Measurements from ENCODE around the gene MICAL2.

MICAL2 gene, protein sequence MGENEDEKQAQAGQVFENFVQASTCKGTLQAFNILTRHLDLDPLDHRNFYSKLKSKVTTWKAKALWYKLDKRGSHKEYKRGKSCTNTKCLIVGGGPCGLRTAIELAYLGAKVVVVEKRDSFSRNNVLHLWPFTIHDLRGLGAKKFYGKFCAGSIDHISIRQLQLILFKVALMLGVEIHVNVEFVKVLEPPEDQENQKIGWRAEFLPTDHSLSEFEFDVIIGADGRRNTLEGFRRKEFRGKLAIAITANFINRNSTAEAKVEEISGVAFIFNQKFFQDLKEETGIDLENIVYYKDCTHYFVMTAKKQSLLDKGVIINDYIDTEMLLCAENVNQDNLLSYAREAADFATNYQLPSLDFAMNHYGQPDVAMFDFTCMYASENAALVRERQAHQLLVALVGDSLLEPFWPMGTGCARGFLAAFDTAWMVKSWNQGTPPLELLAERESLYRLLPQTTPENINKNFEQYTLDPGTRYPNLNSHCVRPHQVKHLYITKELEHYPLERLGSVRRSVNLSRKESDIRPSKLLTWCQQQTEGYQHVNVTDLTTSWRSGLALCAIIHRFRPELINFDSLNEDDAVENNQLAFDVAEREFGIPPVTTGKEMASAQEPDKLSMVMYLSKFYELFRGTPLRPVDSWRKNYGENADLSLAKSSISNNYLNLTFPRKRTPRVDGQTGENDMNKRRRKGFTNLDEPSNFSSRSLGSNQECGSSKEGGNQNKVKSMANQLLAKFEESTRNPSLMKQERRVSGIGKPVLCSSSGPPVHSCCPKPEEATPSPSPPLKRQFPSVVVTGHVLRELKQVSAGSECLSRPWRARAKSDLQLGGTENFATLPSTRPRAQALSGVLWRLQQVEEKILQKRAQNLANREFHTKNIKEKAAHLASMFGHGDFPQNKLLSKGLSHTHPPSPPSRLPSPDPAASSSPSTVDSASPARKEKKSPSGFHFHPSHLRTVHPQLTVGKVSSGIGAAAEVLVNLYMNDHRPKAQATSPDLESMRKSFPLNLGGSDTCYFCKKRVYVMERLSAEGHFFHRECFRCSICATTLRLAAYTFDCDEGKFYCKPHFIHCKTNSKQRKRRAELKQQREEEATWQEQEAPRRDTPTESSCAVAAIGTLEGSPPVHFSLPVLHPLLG

GRCh38 chr11:12110201-12110713 is at the start of gene MICAL2:
Gene MICAL2 (plus strand): TSS chr11:12110590. CDS start chr11:12162156, 51,566 bp downstream.
- in situ Hi-C loops (cut with MboI; ENCODE audit: low sequenced_read_pairs): no loop called here

GRCh38 chr11:12061851-12062560 is 48.4 kb upstream of the MICAL2 start:
- in situ Hi-C loops (cut with MboI; ENCODE audit: low sequenced_read_pairs): no loop called here

- in situ Hi-C loops (cut with MboI; ENCODE audit: low sequenced_read_pairs): no loop called here
Measured at GRCh38 chr11:12063251-12063650, 47.1 kb upstream of the MICAL2 start.

GRCh38 chr11:12064136-12064953 is 46.0 kb upstream of the MICAL2 start:
- in situ Hi-C loops (cut with MboI; ENCODE audit: low sequenced_read_pairs): no loop called here

- in situ Hi-C loops (cut with MboI; ENCODE audit: low sequenced_read_pairs): no loop called here
Measured at GRCh38 chr11:12064954-12065280, 45.5 kb upstream of the MICAL2 start.

- in situ Hi-C loops (cut with MboI; ENCODE audit: low sequenced_read_pairs): no loop called here
Measured at GRCh38 chr11:12066056-12066798, 44.2 kb upstream of the MICAL2 start.

GRCh38 chr11:12066799-12067508 is 43.4 kb upstream of the MICAL2 start:
- in situ Hi-C loops (cut with MboI; ENCODE audit: low sequenced_read_pairs): no loop called here

GRCh38 chr11:12067796-12068357 is 42.5 kb upstream of the MICAL2 start:
- in situ Hi-C loops (cut with MboI; ENCODE audit: low sequenced_read_pairs): no loop called here

GRCh38 chr11:12069066-12069676 is 41.2 kb upstream of the MICAL2 start:
- in situ Hi-C loops (cut with MboI; ENCODE audit: low sequenced_read_pairs): no loop called here

DNA sequence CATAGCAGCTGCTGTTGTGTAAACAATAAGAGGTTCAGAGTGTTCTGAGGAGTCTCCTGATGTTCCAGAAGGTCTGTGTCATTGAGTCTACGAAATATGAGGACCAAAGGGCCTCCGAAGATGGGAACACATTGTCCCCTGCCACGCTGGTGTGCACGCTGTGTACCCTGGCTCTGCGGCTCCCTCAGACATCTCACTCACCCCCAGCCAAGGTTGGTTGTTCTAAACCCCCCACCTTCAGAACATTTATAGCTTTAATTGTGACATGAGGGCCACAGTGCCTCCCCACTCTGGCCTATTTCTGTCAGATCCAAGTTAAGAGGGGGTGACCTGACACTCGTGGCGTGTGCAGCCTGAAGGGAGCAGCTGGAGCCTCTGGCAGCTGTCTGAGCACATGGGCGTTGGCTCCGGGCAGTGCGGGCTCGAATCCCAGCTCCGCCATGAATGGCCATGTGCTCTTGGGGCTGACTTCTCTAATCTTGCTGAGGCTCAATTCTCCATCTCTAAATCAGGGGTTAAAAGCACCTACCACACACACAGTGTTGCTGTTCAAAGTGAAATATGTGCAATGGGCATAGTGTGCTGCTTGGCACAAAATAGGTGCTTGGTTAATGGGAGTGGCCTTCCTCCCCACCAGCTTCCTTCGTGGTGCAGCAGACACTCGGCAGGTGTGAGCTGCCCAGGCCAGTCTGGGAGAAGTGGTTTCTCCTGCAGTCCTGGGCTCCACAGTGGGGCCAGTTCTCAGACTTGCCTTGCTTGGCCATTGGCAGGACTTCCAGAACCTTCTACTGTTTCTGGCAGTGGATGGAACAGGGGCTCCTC is 39.7 kb upstream of the MICAL2 start:
- in situ Hi-C loops (cut with MboI; ENCODE audit: low sequenced_read_pairs): no loop called here

- in situ Hi-C loops (cut with MboI; ENCODE audit: low sequenced_read_pairs): no loop called here
Measured at GRCh38 chr11:12071574-12071973, 38.8 kb upstream of the MICAL2 start.

- in situ Hi-C loops (cut with MboI; ENCODE audit: low sequenced_read_pairs): no loop called here
Measured at GRCh38 chr11:12073436-12073835, 37.0 kb upstream of the MICAL2 start.

GRCh38 chr11:12073886-12074285 is 36.5 kb upstream of the MICAL2 start:
- in situ Hi-C loops (cut with MboI; ENCODE audit: low sequenced_read_pairs): no loop called here

DNA sequence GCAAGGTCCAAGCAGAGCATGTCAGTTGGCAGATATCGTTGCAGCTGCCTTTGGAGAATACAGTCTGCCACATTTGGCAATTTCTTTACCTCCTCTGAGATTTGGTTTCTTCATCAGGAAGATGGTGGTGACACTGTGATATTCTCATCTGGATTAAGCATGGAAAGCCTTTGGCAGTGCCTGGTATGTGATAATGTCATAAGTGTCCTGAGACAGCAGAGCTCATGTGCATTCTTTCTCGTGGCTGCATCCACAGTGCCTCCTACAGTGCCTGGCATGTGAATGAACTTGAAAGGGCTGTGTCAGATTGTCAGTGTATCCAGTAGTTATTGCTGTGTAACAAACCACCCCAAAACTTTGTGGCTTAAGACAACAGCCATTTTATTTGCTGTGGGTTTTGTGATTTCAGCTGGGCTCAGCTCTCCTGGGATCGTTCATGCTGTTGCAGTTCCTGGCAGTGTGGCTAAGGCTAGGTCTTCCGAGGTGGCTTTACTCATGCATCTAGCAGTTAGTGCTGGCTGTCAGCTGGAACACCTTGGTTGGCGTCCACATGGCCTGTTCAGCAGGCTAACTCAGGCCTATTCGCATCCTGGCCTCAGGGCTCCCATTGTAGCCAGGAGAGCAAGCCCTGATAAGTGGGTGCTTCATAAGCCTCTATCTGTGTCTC is 35.7 kb upstream of the MICAL2 start:
- in situ Hi-C loops (cut with MboI; ENCODE audit: low sequenced_read_pairs): no loop called here

- in situ Hi-C loops (cut with MboI; ENCODE audit: low sequenced_read_pairs): no loop called here
Measured at GRCh38 chr11:12075291-12075690, 35.1 kb upstream of the MICAL2 start.
